ENCODE results near the gene TSR3.

Gene TSR3

DNA sequence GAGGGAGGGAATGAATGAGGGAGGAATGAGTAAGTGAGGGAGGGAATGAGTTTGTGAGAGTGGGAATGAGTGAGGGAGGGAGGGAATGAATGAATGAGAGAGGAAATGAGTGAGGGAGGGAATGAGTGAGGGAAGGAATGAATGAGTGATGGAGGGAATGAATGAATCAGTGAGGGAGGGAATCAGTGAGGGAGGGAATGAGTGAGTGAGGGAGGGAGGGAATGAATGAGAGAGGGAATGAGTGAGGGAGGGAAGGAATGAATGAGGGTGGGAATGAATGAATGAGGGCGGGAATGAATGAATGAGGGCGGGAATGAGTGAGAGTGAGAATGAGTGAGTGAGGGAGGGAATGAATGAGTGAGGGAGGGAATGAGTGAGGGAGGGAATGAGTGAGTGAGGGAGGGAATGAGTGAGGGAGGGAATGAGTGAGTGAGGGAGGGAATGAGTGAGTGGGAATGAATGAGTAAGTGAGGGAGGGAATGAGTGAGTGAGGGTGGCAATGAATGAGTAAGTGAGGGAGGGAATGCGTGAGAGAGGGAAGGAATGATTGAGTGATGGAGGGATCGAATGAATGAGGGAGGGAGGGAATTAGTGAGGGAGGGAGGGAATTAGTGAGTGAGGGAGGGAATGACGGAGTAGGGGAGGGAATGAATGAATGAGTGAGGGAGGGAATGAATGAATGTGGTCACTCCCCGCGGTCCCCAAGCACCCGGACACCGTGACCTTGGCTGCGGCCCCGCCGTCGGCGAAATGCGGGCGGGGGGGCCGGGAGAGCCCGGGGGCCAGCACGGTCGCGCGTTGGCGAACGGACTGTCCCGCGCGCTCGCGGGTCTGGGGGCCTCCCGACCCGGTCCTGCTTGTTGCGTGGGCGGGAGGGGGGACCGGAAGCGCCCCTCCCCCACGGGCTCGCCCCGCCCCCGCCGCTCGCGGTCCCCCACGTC lies 43.4 kb downstream of the TSR3 start:
- ChIA-PET CTCF (no interaction called here), POLR2A (interaction anchor here (1.6 kb wide), 1 partner anchor 112 kb away, joined by 9 read pairs; the partner anchor contains the start of gene UQCC4)
- no peak for DNase-seq (ENCODE audit: low read depth, low spot score)
- H3K4me3 ChIP-seq (ENCODE audit: low read depth, low read length), result peak overlapping the region; percentile 57
- TF ChIP-seq, protein P1, sequence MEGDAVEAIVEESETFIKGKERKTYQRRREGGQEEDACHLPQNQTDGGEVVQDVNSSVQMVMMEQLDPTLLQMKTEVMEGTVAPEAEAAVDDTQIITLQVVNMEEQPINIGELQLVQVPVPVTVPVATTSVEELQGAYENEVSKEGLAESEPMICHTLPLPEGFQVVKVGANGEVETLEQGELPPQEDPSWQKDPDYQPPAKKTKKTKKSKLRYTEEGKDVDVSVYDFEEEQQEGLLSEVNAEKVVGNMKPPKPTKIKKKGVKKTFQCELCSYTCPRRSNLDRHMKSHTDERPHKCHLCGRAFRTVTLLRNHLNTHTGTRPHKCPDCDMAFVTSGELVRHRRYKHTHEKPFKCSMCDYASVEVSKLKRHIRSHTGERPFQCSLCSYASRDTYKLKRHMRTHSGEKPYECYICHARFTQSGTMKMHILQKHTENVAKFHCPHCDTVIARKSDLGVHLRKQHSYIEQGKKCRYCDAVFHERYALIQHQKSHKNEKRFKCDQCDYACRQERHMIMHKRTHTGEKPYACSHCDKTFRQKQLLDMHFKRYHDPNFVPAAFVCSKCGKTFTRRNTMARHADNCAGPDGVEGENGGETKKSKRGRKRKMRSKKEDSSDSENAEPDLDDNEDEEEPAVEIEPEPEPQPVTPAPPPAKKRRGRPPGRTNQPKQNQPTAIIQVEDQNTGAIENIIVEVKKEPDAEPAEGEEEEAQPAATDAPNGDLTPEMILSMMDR (IDR thresholded peaks at IDR 0.05; ENCODE audit: insufficient read depth, low read length, missing control alignments), result no peak

DNA sequence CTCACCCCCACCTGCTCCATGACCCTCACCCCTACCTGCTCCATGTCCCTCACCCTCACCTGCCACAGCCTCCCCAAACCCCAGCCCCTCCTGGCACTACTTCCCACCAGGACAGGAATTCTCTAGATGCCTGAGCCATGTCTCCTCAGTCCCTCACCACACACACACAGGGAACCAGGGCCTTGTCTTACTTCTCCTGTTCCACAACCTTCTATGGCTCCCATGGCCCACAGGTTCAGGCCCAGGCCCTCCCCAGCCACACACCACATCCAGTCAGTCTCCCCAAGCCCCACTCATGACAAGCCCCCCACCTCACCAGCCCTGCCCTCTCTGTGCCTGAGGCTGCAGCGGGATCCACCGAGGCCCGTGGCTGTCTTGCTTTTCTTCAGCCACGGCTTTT lies 45.3 kb downstream of the TSR3 start:
- no peak overlapping the region for H3K4me3 ChIP-seq (ENCODE audit: low read depth, low read length)
- ChIA-PET POLR2A (no interaction called here), CTCF (no interaction called here)
- DNase-seq (ENCODE audit: low read depth, low spot score), result no peak
- TF ChIP-seq, protein P1 (IDR thresholded peaks at IDR 0.05; ENCODE audit: insufficient read depth, low read length, missing control alignments), result no peak

DNA sequence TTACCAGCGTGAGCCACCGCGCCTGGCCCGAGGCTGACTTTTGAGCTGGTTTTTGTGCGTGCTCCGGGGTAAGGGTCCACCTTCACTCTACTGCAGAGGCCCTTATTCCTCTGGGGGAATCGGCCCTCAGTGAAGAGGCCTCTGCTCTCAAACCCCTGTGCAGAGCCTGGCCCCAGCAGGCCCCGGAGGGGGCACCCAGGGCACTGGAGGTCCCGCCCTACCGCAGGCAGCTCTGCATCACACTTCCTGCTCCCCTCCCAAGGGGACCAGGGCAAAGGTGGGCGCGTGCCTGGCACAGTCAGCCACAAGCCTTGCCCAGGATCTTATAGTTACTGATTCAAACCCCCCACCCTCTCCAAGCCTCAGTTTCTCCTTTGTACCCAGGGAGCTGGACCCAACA lies 45.9 kb downstream of the TSR3 start:
- CTCF ChIA-PET, result interaction anchor here (0.7 to 2.1 kb wide), 3 partner anchors 9 to 16 kb away, joined by 3 to 6 read pairs (median 3); no protein-coding TSS in a partner anchor
- no peak for DNase-seq (ENCODE audit: low read depth, low spot score)
- POLR2A ChIA-PET, result no interaction called here
- TF ChIP-seq, protein P1 (IDR thresholded peaks at IDR 0.05; ENCODE audit: insufficient read depth, low read length, missing control alignments), result no peak
- H3K4me3 ChIP-seq (ENCODE audit: low read depth, low read length), result no peak overlapping the region

DNA sequence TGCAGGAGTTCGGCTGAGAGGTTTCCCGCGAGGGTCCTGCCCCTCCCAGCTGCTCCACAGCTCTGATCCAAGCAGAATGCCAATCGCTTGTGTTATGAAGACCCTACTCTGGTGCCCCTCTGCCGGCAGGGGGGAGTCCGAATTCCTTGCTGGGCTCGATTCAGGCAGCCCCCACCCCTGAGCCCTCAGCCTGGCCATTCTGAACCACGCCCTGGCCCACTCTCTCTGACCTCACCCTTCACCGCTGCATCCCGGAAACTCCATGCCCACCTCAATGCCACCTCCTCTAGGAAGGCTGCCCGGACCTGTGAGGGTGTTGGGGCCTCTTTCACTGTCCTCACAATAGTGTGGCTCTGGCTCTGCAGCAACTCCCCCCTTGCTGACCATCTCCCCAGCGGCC lies 50.1 kb downstream of the TSR3 start:
- ChIA-PET POLR2A (no interaction called here), CTCF (interaction anchor here (1.1 to 3.7 kb wide), 5 partner anchors 11 to 177 kb away, joined by 3 to 30 read pairs (median 5); no protein-coding TSS in a partner anchor)
- TF ChIP-seq, protein P1 (IDR thresholded peaks at IDR 0.05; ENCODE audit: insufficient read depth, low read length, missing control alignments), result no peak
- DNase-seq (ENCODE audit: low read depth, low spot score), result no peak
- H3K4me3 ChIP-seq (ENCODE audit: low read depth, low read length), result no peak overlapping the region

DNA sequence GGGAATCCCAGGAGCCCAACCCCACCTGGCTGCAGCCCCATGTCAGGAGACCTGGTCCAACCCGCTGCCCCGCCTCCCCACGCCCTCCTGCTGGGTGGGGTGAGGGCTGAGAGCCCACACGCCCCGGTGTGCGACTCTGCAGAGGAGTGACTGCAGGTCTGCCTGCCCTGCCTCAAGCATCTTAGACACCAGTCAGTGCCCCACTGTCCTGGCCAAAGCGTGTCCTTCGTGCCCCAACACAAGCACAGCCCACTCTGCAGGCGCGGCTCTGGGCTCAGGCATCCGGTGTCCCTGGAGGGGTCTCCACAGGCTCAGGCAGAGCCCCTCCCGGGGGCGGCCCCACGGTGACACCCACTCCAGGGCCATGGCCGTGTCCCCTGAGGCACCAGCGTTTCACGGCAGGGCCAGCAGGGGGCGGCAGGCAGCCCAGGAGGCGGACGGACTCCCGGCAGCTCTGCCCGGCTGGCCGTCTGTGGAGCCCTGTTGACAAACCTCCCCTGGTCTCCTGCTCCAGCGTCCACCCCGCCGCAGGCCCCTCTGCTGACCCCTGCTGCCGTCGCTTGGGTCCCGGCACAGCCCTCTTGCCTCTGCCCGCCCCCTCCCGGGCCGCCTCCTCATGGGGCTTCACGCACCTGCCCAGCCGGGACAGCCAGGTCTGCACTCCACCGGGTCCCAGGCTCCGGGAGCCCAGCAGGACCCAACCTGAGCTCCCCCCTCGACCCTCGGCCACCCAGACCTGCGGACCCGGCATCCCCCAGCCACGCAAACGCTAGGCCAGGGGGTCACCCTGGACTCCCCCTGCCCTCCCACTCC lies 50.8 kb downstream of the TSR3 start:
- no peak for DNase-seq (ENCODE audit: low read depth, low spot score)
- H3K4me3 ChIP-seq (ENCODE audit: low read depth, low read length), result no peak overlapping the region
- TF ChIP-seq, protein P1 (IDR thresholded peaks at IDR 0.05; ENCODE audit: insufficient read depth, low read length, missing control alignments), result peak; percentile 93
- POLR2A ChIA-PET, result no interaction called here
- CTCF ChIA-PET, result interaction anchor here (0.8 to 3.7 kb wide), 8 partner anchors 11 to 177 kb away, joined by 3 to 30 read pairs (median 4); no protein-coding TSS in a partner anchor

DNA sequence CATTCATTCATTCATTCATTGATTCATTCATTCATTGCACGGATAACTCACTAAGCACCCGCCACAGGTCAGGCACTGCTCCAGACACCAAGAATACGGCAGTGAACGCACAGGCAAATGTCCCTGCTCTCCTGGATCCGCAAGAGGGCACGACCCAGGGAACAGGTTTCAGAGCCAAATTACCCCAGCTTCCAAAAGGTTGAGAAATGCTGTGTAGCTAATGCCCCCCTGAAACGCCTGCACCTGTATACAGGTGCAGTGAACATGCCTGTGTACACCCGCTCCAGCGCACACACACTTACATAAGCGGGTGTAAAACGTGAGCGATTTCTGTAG lies 51.8 kb downstream of the TSR3 start:
- ChIA-PET POLR2A (no interaction called here), CTCF (interaction anchor here (0.8 to 3.7 kb wide), 6 partner anchors 9 to 34 kb away, joined by 3 to 30 read pairs (median 6); no protein-coding TSS in a partner anchor)
- no peak for DNase-seq (ENCODE audit: low read depth, low spot score)
- no peak overlapping the region for H3K4me3 ChIP-seq (ENCODE audit: low read depth, low read length)
- TF ChIP-seq, protein P1 (IDR thresholded peaks at IDR 0.05; ENCODE audit: insufficient read depth, low read length, missing control alignments), result no peak

Measured in AG04449 (cell line).